GM19240 (cell line): Measurements from ENCODE around the gene MACROD2.

Experiments used
- DNase-seq: peaks from one replicate; pipeline ENCODE4 v3.0.0; 2011; ENCODE audit warnings: low spot score; ENCODE audit not compliant: insufficient read length

The MACROD2 gene

GRCh38 chr20:14741616-14742015, 746.3 kb downstream of the MACROD2 start:
- no peak for DNase-seq

- no peak for DNase-seq
Observed at GRCh38 chr20:14744723-14745122, 749.4 kb downstream of the MACROD2 start.

- DNase-seq = no peak
Observed at GRCh38 chr20:14745830-14746229, 750.5 kb downstream of the MACROD2 start.

GRCh38 chr20:14751191-14751590, 755.9 kb downstream of the MACROD2 start:
- no peak for DNase-seq

GRCh38 chr20:14757728-14758127, 762.4 kb downstream of the MACROD2 start:
- no peak for DNase-seq

- DNase-seq = no peak
Observed at GRCh38 chr20:14758356-14758755, 763.0 kb downstream of the MACROD2 start.

GRCh38 chr20:14759979-14760378, 764.7 kb downstream of the MACROD2 start:
- no peak for DNase-seq

GRCh38 chr20:14761903-14762302, 766.6 kb downstream of the MACROD2 start:
- DNase-seq = no peak

- DNase-seq = no peak
Observed at GRCh38 chr20:14764511-14765369, 769.4 kb downstream of the MACROD2 start.

GRCh38 chr20:14765370-14765701, 770.0 kb downstream of the MACROD2 start:
- no peak for DNase-seq

- no peak for DNase-seq
Observed at GRCh38 chr20:14773486-14773885, 778.2 kb downstream of the MACROD2 start.

- no peak for DNase-seq
Observed at GRCh38 chr20:14775778-14776177, 780.5 kb downstream of the MACROD2 start.

- DNase-seq = no peak
Observed at GRCh38 chr20:14777591-14777990, 782.3 kb downstream of the MACROD2 start.

- no peak for DNase-seq
Observed at GRCh38 chr20:14778096-14778495, 782.8 kb downstream of the MACROD2 start.

GRCh38 chr20:14778875-14779274, 783.6 kb downstream of the MACROD2 start:
- DNase-seq = no peak

- DNase-seq = no peak
Observed at GRCh38 chr20:14780508-14780907, 785.2 kb downstream of the MACROD2 start.

- DNase-seq = no peak
Observed at GRCh38 chr20:14782731-14783130, 787.4 kb downstream of the MACROD2 start.

- DNase-seq = no peak
Observed at GRCh38 chr20:14783766-14784165, 788.5 kb downstream of the MACROD2 start.

GRCh38 chr20:14785065-14785743, 789.9 kb downstream of the MACROD2 start:
- no peak for DNase-seq

- DNase-seq = no peak
Observed at GRCh38 chr20:14790190-14790589, 794.9 kb downstream of the MACROD2 start.

- no peak for DNase-seq
Observed at GRCh38 chr20:14790771-14791620, 795.7 kb downstream of the MACROD2 start.

- DNase-seq = no peak
Observed at GRCh38 chr20:14792915-14793314, 797.6 kb downstream of the MACROD2 start.
